Tibial artery (tissue), 4 donors: ENCODE measurements around the gene ZNF649.
"Not testable (repeated sequence)": the region's sequence is repeated elsewhere in the genome, so short reads cannot be mapped to it uniquely, and the experiment has no call there.

Experiments
- DNase-seq, 2 donors: peaks; one replicate each; pipeline ENCODE4 v3.0.0-alpha.2; 2019
- H3K27ac ChIP-seq, 2 donors: fragments of 200-600 bp; sonication (generic) in 1 of 2; 1 replicate in 1 of 2; 2 replicates in 1 of 2; pipeline ENCODE4 v1.5.1; 2018 to 2019; ENCODE audit warnings: mild to moderate bottlenecking in 1 of 2
- H3K27me3 ChIP-seq, 2 donors: fragments of 200-600 bp; sonication (generic) in 1 of 2; one replicate each; pipeline versions ENCODE4 v1.5.1 to v1.6.0; 2016 to 2019
- H3K36me3 ChIP-seq, 3 donors: fragments of 200-600 bp; sonication (generic) in 2 of 3; one replicate each; pipeline ENCODE4 v1.5.1; 2016 to 2019; ENCODE audit warnings: mild to moderate bottlenecking in 2 of 3
- H3K4me1 ChIP-seq, 4 donors: fragments of 200-600 bp; sonication (generic) in 2 of 4; 1 replicate in 3 of 4; 2 replicates in 1 of 4; pipeline ENCODE4 v1.5.1; 2016 to 2019
- H3K4me3 ChIP-seq, 2 donors: fragments of 200-600 bp; sonication (generic) in 1 of 2; 1 replicate in 1 of 2; 2 replicates in 1 of 2; pipeline ENCODE4 v1.5.1; 2018 to 2019; ENCODE audit warnings: mild to moderate bottlenecking in 2 of 2
- H3K9me3 ChIP-seq, 3 donors: fragments of 200-600 bp; sonication (generic) in 1 of 3; one replicate each; pipeline ENCODE4 v1.5.1; 2016 to 2019
- intact Hi-C: fragments of 100-400 bp; cut with DNase I; formaldehyde crosslinking; loops from one replicate; pipeline ENCODE4 v1.15.0; 2023; ENCODE audit warnings: low total_unique reads
- TF ChIP-seq, protein P1 (sequence below), 2 experiments: fragments of 200-600 bp in 1 of 2; fragments of 450-650 bp in 1 of 2; IDR thresholded peaks; one replicate each; pipeline ENCODE4 v1.5.1; 2017 to 2019; ENCODE audit warnings: antibody characterized with exemption in 2 of 2, mild to moderate bottlenecking in 1 of 2, moderate library complexity in 1 of 2

ZNF649 gene

DNA sequence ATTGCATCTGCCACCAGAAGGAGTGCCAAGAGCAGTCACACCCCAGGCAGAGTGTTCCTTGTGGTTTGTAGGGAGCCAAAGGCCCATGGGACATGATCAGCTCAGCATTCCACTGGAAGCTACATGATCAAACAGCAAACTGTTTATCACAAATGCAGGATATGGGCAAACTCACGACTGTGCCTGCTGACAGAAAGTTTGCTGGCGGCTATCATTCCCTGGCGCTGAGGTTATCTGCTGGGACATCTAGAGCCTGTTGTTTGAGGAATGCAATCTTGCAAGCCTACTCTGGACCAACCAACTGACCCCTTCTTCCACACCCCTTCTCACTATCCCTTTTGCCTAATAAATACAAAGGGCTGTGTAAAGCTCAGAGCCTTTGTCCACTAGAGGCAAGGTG is 14.8 kb upstream of the ZNF649 start:
- Histone ChIP-seq H3K4me1 (no peaks in the 10 kb centered on the region), H3K4me3 (no peak overlapping the region), H3K36me3 (peaks cover 0 to 13% (median 7%) of the 10 kb centered on the region in 3 donors), H3K27ac (no peak overlapping the region), H3K27me3 (no peaks in the 10 kb centered on the region), H3K9me3 (peaks cover 11 to 90% (median 78%) of the 10 kb centered on the region in 3 donors)
- TF ChIP-seq, protein P1, sequence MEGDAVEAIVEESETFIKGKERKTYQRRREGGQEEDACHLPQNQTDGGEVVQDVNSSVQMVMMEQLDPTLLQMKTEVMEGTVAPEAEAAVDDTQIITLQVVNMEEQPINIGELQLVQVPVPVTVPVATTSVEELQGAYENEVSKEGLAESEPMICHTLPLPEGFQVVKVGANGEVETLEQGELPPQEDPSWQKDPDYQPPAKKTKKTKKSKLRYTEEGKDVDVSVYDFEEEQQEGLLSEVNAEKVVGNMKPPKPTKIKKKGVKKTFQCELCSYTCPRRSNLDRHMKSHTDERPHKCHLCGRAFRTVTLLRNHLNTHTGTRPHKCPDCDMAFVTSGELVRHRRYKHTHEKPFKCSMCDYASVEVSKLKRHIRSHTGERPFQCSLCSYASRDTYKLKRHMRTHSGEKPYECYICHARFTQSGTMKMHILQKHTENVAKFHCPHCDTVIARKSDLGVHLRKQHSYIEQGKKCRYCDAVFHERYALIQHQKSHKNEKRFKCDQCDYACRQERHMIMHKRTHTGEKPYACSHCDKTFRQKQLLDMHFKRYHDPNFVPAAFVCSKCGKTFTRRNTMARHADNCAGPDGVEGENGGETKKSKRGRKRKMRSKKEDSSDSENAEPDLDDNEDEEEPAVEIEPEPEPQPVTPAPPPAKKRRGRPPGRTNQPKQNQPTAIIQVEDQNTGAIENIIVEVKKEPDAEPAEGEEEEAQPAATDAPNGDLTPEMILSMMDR (IDR thresholded peaks at IDR 0.05), result no peak
- intact Hi-C loops, result loop anchor here (10.0 kb wide), 1 partner anchor 315 kb away; no protein-coding TSS in a partner anchor
- no peak for DNase-seq

DNA sequence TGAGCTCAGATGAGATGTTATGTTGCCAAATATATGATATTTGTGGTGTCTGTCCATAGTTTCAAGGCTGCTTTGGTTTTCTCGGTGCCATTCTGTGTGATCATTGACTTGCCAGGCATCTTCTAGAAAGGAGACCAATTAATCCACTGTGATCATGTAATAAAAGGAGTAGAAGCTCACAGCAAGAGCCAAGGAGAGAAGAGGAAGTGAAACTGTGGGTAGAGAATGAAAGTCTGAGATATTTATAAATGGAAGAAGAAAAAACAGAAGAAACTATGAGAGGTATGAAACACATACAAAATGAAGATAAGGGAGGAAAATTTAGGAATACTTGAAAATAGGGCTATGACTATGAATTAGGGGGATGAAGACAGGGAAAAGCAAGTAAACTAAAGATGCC is 11.3 kb upstream of the ZNF649 start:
- no peak overlapping the region for H3K4me3 ChIP-seq
- H3K27me3 ChIP-seq, result no peaks in the 10 kb centered on the region
- H3K9me3 ChIP-seq, result peaks cover 8 to 87% (median 71%) of the 10 kb centered on the region in 3 donors
- TF ChIP-seq, protein P1 (IDR thresholded peaks at IDR 0.05), result no peak
- H3K36me3 ChIP-seq, result peaks cover 0 to 4% (median 0%) of the 10 kb centered on the region in 3 donors
- intact Hi-C loops, result no loop called here
- H3K4me1 ChIP-seq, result no peaks in the 10 kb centered on the region
- no peak for DNase-seq
- no peak overlapping the region for H3K27ac ChIP-seq

DNA sequence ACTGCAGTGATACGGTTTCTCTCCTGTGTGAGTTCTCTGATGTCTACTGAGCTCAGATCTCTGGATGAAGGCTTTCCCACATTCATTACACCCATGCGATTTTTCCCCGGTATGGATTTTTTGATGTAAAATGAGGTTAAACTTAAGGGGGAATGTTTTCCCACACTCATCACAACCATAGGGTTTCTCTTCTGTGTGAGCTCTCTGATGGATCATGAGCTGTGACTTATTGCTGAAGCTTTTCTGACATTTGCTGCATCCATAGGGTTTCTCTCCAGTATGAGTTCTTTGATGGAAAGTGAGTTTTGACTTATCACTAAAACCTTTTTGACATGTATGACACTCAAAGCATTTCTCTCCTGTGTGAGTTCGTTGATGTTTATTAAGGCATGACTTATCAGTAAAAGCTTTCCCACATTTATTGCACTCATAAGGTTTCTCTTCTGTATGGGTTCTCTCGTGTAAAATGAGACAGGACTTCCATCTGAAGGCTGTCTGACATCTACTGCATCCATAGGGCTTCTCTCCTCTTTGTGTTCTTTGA is 10.6 kb upstream of the ZNF649 start:
- intact Hi-C loops, result no loop called here
- no peak overlapping the region for H3K4me3 ChIP-seq
- peaks cover 4 to 83% (median 65%) of the 10 kb centered on the region in 3 donors for H3K9me3 ChIP-seq

GRCh38 chr19:51907981-51908380 is 3.2 kb upstream of the ZNF649 start:
- H3K27ac ChIP-seq, intact Hi-C loops, DNase-seq, H3K27me3 ChIP-seq, H3K36me3 ChIP-seq, H3K4me3 ChIP-seq: not testable (repeated sequence)
- Histone ChIP-seq H3K4me1 (peaks cover 0 to 11% (median 7%) of the 10 kb centered on the region in 4 donors), H3K9me3 (peaks cover 0 to 15% (median under 1%) of the 10 kb centered on the region in 3 donors)

More for the DNA sequence above, 10.6 kb upstream of the ZNF649 start:
- TF ChIP-seq, protein P1 (IDR thresholded peaks at IDR 0.05), result no peak
- Histone ChIP-seq H3K36me3 (peaks cover 0 to 4% (median 0%) of the 10 kb centered on the region in 3 donors), H3K4me1 (no peaks in the 10 kb centered on the region), H3K27ac (no peak overlapping the region), H3K27me3 (peaks cover 0 to 2% of the 10 kb centered on the region in 2 donors)
- DNase-seq, result no peak

DNA sequence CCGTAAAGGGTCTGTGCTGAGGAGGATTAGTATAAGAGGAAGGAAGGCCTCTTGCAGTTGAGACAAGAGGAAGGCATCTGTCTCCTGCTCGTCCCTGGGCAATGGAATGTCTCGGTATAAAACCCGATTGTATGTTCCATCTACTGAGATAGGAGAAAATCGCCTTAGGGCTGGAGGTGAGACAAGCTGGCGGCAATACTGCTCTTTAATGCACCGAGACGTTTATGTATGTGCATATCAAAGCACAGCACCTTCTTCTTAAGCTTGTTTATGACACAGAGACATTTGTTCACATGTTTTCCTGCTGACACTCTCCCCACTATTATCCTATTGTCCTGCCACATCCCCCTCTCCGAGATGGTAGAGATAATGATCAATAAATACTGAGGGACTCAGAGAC is 1.3 kb upstream of the ZNF649 start:
- Histone ChIP-seq H3K36me3 (peaks cover 8 to 12% (median 9%) of the 10 kb centered on the region in 3 donors), H3K9me3 (peaks cover 0 to 18% (median 0%) of the 10 kb centered on the region in 3 donors), H3K4me1 (peaks cover 0 to 12% (median 7%) of the 10 kb centered on the region in 4 donors)
- H3K4me3 ChIP-seq, H3K27ac ChIP-seq, intact Hi-C loops, H3K27me3 ChIP-seq, DNase-seq: not testable (repeated sequence)

DNA sequence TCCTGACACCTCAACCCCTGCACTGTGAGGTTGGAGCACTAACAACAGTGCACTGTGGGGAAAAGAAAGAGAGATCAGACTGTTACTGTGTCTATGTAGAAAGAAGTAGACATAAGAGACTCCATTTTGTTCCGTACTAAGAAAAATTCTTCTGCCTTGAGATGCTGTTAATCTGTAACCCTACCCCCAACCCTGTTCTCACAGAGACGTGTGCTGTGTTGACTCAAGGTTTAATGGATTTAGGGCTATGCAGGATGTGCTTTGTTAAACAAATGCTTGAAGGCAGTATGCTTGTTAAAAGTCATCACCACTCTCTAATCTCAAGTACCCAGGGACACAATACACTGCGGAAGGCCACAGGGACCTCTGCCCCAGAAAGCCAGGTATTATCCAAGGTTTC is 822 bp upstream of the ZNF649 start:
- H3K27me3 ChIP-seq, intact Hi-C loops, H3K27ac ChIP-seq, H3K4me3 ChIP-seq, DNase-seq: not testable (repeated sequence)
- H3K4me1 ChIP-seq, result peaks cover 0 to 12% (median 7%) of the 10 kb centered on the region in 4 donors
- peaks cover 13 to 17% (median 14%) of the 10 kb centered on the region in 3 donors for H3K36me3 ChIP-seq
- peaks cover 0 to 20% (median under 1%) of the 10 kb centered on the region in 3 donors for H3K9me3 ChIP-seq

GRCh38 chr19:51905206-51905605 is 389 bp upstream of the ZNF649 start:
- H3K27me3 ChIP-seq, result peaks cover 0 to 8% of the 10 kb centered on the region in 2 donors
- intact Hi-C loops, result no loop called here
- H3K4me3 ChIP-seq, result peak overlapping the region; percentile 69 to 80
- TF ChIP-seq, protein P1 (IDR thresholded peaks at IDR 0.05), result no peak
- peaks cover 0 to 23% (median 5%) of the 10 kb centered on the region in 3 donors for H3K9me3 ChIP-seq
- H3K27ac ChIP-seq, result peak overlapping the region; percentile 82 to 86
- peaks cover 17 to 21% (median 18%) of the 10 kb centered on the region in 3 donors for H3K36me3 ChIP-seq
- DNase-seq, result no peak
- H3K4me1 ChIP-seq, result peaks cover 0 to 12% (median 7%) of the 10 kb centered on the region in 4 donors
